Right lung (tissue), 5 donors: ENCODE data around the gene DOP1B. TPM values are rescaled to one million over a fixed set of nuclear protein-coding genes. Genes with fewer than 3 reads are reported as not detected.

Experiments
- DNase-seq, 2 donors: peaks; one replicate each; pipeline ENCODE4 v3.0.0-alpha.2; 2013
- polyA plus RNA-seq, 5 donors: library from polyadenylated mRNA; unstranded; fragments of 120-200 nt; gene quantifications; one replicate each; pipeline versions ENCODE4 v1.2.1 to v1.2.3, GENCODE V29; 2013; ENCODE audit warnings: inconsistent platforms in 1 of 5, low replicate concordance in 1 of 5; ENCODE audit not compliant: insufficient read length in 5 of 5, insufficient read depth in 1 of 5

Gene DOP1B
- polyA plus RNA-seq, 5 donors, result 6.0 to 7.5 (median 6.3) TPM

DNA sequence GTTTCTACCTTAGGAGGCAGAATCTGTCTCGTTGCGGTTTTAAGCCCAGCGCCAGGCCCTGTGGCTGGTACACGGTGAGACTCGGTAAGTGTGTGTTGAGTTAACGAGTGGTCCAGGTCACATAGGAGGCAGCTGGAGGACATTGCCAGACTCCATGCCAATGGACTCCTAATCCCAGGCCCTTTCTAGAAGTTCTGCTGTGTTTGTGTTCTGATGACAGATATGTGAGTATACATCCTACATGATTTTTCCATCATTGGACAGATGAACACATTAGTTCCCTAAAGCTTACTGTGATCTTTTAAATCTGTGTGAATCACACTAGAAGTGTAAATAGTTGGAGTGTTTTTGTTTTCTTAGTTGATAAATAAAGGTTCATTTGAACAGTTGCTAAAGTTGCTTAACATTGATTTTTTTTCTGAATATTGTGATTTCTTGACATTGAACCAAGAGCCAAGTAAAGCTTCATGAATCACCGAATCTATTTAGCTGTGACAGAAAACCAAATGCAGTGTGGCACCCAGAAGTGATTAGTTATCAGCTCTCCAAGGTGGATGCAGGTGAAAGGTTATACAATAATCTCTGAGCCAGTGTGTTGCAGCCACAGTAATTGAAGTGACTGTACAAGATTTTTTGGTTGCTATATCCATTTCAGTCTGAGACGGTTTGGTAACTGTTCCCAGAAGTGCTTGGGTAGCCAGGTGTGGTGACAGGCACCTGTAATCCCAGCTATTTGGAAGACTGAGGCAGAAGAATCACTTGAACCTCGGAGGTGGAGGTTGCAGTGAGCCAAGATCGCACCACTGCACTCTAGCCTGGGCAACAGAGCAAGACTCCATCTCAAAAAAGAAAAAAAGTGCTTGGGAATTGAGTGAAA lies 46.3 kb downstream of the DOP1B start:
- DNase-seq, result no peak

DNA sequence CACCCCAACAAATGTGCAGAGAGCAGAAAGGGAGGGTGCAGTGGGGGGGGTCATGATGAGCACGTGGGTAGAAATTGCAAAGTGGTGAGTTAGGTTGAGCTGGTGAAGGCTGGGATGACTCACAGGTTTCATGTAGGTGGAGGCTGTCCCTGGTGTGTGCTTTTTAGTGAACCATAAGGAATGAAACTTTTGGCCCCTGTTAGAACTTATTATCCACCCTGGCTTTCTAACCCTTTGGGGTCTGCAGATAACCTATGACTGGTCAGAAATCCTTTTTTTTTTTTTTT lies 46.9 kb downstream of the DOP1B start:
- no peak for DNase-seq

DNA sequence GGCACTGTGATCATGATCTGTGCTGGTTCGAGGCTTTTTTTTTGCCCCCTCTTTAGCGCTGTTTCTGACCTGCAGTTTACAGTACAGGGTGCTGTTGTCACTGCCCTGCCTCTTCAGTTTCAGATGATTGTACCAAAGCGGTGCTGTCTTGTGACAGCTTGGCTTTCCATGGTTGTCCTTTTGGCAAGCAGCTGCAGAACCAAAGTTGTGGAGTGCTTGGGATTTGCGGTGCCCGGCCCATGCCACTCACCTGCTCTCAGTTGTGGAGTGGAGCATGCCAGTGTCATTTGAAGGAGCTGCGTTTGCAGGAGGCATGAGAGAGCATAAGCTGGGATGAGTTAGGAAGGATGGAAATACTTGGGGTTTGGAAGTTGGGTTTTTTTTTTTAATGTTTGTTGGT lies 48.4 kb downstream of the DOP1B start:
- DNase-seq, result no peak

DNA sequence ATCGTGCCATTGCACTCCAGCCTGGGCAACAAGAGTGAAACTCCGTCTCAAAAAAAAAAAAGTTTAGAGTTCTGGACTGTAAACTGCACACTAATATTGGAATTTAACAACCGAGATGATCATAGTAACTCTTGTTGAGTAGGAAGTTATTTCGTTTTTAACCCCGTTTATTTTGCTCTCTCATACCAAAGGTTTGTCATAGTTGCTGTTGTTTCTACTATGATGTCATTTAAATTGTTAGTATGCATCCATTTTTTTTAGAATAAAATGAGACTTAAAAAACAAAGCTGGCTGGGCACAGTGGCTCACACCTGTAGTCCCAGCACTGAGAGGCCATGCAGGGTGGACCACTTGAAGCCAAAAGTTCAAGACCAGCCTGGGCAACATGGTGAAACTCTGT lies 49.3 kb downstream of the DOP1B start:
- no peak for DNase-seq

Other genes with a start within 250 kb of the DOP1B start
- gene SETD4, start 96.3 kb upstream of the DOP1B start, polyA plus RNA-seq, result 10 to 100 TPM; 28.7 to 42.4 (median 36.8) TPM
- 10 to 100 TPM; 19.4 to 39.8 (median 27.1) TPM for gene CBR1, start 86.8 kb upstream of the DOP1B start, polyA plus RNA-seq
- 1 to 10 TPM; 1.6 to 4.5 (median 2.8) TPM for gene CBR3, start 21.7 kb upstream of the DOP1B start, polyA plus RNA-seq
- 10 to 100 TPM; 36.0 to 56.4 (median 54.4) TPM for gene MORC3, start 163.4 kb downstream of the DOP1B start, polyA plus RNA-seq
- gene CHAF1B, start 228.6 kb downstream of the DOP1B start, polyA plus RNA-seq, result 10 to 100 TPM in 3 of 5 donors, 1 to 10 TPM in 2; 7.7 to 13.3 (median 10.4) TPM